Sigmoid colon (tissue), 4 donors: ENCODE data around the gene OR2C1.

Source experiments
- CTCF ChIP-seq, 4 experiments: fragments of 450-650 bp in 3 of 4; fragments of 200-600 bp in 1 of 4; IDR thresholded peaks; one replicate each; pipeline ENCODE4 v1.5.1; 2016 to 2019; ENCODE audit warnings: antibody characterized with exemption in 4 of 4, mild to moderate bottlenecking in 3 of 4, moderate library complexity in 2 of 4
- POLR2A ChIP-seq, 2 donors: fragments of 450-650 bp; IDR thresholded peaks; one replicate each; pipeline ENCODE4 v1.6.1; 2016; ENCODE audit warnings: antibody characterized with exemption in 2 of 2, mild to moderate bottlenecking in 2 of 2, moderate library complexity in 2 of 2
- POLR2AphosphoS5 ChIP-seq, 4 donors: sonication (generic); formaldehyde crosslinking; IDR thresholded peaks; one replicate each; pipeline ENCODE4 v1.6.1; 2017; ENCODE audit warnings: antibody characterized with exemption in 4 of 4

- no peak for TF ChIP-seq POLR2AphosphoS5 (IDR thresholded peaks at IDR 0.05)
- no peak for TF ChIP-seq CTCF (IDR thresholded peaks at IDR 0.05)
- no peak for TF ChIP-seq POLR2A (IDR thresholded peaks at IDR 0.05)
Observed at GRCh38 chr16:3346041-3346440, 9.6 kb upstream of the OR2C1 start.
